Measurements from ENCODE around the gene SAE1. TPM values are rescaled to one million over a fixed set of nuclear protein-coding genes. Genes with fewer than 3 reads are reported as not detected.

The SAE1 gene
- total RNA-seq, 1 experiment from 2014 or later, result 200 TPM

DNA sequence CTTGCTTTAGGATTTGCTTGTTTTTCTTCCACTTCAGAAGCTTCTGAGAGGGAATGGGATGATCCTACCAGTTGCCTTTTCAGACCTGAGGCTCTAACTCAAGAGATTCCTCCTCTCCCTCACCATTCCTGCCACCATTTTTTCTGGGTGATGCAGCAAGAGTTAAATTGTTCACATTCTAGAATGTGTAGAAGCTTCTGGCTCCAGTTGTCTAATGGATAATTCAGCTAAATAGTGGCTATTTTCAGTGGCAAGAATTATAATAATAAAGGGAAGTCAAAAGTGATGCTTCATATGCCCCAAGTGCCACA is 79.5 kb downstream of the SAE1 start:
- no peak for DNase-seq (ENCODE audit: low read depth)

DNA sequence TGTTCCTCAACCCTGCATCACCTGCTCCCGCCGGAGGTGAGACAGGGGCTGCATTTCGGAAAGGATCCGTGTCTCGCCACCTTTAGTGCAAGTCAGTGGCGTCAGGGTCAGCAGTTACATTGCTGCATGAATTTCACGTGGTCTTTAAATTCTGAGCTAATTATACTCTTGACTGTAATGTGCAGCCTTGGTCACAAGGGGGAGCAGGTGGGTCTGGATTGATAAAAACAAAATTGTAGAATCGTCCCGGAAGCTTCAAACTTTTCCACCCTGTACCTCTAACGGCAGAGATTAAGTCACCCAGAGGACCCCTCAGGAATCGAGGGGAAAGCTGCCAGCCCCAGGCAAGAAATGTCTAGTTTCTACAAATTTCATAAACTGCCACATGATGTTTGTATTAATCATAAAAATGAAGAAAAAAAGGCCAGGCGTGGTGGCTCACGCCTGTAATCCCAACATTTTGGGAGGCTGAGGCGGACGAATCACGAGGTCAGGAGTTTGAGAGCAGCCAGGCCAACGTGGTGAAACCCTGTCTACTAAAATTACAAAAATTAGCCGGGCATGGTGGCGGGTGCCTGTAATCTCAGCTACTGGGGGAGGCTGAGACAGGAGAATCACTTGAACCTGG is 80.2 kb downstream of the SAE1 start:
- DNase-seq (ENCODE audit: low read depth), result peak; percentile 78

DNA sequence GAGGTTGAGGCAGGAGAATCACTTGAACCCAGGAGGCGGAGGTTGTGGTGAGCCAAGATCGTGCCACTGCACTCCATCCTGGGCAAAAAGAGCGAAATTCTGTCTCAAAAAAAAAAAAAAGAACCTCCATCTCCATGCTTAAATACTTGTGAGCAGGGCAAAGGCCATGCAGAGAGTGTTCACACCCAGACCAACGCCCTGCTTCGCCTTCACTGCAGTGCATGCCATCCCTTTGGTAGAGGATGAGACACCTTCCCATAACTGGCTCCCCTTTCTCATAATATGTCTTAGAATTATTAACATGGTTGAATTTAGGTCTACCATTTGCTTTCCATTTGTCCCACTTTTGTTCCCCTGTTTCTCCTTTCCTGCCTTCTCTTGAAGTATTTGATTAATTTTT is 84.9 kb downstream of the SAE1 start:
- DNase-seq (ENCODE audit: low read depth), result no peak

DNA sequence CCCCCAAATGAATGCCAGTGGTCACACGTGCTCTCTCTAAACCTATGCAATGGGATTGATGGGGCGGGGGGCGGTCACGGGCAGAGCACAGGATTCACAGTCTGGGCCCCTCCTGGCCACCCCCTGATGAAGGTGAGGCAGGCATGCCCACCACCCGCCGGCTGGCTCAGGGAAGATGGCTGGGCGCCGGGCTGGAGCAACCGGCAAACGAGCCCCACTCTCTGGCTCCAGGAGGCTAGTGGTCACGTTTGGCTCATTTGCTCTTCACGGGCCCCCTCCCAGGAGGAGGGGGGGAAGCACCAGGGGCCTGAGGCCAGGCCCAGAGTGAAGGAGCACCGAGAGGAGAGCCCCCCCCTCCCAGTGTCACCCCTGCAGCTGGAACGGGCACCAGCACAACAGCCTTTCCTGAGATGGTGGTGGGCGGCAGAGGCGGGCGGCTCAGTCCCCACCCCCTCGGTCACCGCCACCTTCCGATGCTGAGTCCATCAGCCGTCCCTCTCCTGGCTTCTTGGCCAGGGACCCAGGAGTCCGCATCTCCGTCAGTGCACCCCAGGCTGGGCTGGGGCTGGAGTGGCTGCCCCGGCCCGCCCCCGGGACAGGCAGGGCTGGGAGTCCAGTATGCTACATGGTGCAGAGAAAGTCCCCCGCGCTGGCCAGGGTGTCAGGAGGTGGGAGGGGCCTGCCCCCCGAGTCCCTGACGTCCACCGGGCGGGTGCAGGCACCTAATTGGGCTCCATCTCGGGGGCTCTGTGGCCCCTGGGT is 90.6 kb downstream of the SAE1 start:
- DNase-seq (ENCODE audit: low read depth), result no peak

DNA sequence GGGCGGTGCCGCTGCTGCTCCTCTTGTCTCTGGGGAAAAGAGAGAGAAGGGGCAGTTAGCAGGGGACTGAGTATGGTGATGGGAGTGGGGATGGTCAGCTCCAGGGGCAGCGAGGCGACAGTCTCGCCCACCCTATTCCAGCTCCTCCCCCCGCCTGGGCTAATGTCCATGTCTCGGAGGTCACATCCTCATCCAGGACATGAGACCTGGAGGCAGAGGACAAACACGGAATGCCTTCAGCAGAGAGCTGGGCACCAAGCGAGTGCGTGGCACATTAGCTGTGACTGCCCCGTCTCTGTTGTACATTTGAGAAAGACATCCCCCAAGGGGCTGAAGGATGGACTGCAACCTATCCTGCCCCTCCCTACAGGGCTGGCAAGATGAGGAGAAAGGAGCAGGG is 91.3 kb downstream of the SAE1 start:
- DNase-seq (ENCODE audit: low read depth), result no peak

DNA sequence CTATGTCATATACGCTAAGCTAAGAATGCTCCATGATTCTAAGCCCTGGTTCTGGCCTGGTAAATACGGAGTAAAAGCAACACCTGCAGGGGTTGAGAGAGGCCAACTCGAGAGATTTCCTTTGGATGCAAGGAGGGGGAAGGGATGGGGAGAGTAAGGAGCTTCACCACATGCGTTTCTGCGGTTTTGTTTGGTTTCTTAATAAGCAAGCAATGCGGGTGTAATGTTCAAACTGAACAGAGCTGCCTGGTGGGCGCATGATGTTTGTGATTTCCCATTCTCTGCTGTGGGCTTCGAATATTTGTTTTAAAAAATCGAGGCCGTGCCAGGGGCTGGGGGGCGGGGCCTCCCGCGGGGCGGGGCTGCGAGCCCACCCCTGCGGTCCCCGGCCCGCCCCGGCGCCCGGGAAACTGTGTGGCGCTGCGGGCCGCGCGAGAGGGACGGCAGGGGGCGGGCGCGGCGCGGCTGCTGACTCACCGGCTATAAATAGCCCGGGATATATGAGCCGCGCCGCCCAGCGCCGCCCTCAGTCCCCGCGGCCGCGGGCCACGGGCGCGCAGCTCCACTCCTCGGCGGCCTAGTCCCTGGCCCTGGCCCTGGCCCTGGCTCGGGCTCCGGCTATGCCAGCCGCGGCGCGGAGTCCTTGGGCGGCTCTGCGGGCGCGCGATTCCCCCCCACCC is 95.3 kb downstream of the SAE1 start:
- peak; percentile 76 for DNase-seq (ENCODE audit: low read depth)

DNA sequence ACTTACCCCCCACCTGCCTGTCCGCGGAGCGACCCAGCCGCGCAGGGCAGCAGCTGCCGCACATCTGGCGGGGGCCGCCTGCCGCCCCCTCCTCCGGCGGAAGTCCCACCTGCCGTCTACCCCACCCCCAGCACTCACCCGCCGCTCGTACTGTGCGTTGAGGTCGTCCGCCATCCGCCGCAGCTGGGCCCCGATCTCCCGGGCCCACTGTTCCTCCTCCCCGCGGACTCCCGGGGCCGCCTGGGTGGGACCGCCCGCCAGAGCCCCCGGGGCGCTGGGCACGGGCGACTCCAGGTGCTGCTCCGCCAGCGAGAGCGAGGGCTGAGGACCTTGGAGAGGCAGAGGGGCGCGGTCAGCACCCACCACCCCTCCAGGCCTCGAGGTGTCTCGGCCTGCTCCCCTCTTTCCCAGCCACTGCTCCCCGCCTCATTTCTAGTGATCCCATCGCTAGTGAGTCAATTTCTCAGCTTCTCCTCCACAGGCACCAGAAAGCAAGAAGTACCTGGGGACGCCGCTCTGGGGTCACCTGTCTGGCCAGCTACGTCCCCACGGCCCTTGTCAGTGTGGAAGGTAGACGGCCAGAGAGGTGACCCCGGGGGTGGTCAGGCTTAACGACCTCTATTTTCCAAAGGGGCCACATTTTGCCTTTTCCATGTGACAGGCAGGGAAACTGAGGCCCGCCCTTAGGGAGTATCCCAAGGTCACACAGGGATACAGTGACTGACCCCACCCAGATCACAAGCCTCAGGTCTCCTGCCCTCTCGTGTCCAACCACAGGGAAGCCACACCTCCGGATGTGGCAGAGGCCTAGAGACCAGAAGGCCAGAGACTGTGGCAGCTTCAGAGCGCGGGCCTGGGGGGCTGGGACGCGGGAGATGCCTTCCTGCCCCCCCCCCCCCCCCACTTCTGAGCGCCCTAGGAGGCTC is 96.1 kb downstream of the SAE1 start:
- peak; percentile 84 for DNase-seq (ENCODE audit: low read depth)

DNA sequence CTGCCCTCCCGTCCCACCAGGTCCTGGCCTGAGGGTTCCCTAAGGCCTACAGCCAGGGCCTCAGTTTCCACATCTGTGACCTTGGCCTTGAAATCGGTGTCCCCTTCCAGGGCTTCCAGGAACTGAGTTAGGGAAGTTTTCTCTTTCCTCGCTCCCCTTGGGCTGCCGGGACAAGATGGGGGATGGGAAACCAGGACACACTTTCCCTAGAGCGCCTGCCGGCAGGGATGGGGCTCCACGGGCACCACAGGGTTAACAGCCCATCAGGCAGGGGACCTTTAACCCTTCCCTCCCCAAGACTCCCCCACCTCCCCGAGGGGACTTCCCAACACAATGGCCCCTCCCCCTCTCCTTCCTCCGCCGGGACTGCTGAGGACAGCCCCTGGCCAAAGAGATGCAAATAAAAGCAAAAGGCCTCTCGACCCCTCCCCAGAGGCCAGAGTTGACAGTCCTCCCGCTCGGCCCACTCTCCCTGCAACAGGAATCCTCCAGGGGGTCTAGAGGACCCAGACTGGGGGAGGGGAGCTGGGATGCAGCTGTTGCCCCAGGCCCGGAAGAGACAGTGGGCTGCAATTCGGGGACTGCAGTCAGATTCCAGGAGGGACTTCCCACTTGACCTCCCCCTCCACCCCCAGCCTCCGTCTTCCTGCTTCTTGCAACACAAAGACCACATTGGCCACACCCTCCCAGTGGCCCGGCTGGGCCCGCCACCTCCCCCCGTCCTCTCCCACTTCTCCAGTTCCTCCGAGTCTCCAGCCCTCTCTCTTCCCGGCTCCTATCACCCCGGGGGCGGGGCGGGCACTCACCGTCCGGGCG is 96.9 kb downstream of the SAE1 start:
- DNase-seq (ENCODE audit: low read depth), result peak; percentile 95

DNA sequence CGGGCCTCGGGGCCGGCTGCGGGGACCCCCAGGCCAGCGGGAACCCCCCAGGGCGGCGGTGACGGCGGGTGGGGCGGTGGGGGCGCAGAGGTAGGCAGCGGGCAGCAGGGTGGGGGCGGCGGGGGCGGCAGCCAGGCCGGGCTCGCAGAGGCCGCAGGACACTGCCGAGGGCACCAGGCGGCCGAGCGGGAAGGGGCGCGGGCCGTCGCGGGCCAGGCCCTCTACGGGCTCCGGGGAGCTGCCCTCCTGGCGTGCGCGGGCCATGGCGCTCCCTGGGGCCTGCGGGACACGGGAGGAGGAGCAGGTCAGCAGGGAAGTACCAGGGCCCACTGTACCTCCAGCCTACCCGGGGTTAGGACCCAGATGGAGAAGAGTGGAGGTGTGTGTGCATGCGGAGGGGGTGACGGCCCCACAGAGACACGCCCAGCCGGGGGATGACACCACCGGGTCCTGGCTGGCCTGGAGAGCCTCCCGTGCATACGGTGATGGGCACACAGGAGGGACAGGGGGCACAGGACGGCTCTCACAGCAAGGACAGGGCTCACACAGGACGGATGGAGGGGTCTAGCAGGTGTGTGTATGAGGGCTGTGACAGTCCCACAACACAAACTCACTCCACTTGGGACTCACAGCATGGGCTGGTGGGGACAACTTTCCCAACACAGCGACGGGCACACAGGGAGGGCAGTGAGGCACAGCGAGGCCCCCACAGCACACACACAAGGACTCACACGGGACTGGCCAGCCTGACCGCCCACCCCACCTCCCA is 97.7 kb downstream of the SAE1 start:
- DNase-seq (ENCODE audit: low read depth), result peak; percentile 71

DNA sequence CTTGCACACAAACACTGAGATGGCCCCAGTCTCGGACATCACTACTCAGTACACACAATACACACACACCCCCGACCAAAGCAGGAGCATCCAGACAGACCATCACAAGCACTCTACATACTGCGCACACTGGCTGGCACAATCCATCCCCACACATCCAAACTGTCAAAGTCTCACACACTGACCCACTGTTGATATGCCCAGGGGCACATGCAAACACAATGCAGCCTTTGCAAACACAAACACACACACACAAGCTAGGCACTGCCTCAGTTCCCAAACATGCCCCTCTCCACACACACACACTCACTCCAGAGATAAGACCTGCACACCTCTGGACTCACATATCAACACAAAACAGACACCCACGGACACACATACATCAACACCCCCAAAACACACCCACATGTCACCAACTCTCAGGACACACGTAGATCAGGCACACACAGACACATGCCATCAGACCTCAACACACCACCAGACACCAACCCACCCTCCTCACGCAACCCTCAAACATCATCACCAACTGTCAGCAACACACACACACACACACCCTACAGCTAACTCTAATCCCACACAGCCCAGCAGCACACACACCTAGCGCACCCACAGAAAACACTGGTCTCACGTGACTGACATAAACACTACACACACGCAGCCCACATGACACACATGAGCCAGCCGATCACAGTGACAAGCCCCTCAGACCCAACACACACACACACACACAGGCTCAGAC is 98.5 kb downstream of the SAE1 start:
- DNase-seq (ENCODE audit: low read depth), result peak; percentile 50

DNA sequence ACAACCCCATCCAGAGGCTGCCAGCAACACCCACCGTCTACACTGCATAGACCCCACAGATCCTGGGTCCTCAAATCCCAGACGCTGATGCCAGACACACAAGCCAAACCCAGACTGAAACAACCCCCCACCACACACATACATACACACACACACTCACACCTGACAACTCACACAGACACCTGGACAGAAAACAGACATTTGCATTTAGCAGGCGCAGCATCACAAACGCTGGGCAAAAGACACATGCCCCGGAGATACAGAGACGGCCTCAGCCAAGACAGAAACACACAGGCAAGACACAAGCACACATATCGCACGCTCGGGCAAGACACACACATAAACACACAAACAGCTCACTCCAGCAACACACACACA is 99.0 kb downstream of the SAE1 start:
- DNase-seq (ENCODE audit: low read depth), result peak; percentile 43

DNA sequence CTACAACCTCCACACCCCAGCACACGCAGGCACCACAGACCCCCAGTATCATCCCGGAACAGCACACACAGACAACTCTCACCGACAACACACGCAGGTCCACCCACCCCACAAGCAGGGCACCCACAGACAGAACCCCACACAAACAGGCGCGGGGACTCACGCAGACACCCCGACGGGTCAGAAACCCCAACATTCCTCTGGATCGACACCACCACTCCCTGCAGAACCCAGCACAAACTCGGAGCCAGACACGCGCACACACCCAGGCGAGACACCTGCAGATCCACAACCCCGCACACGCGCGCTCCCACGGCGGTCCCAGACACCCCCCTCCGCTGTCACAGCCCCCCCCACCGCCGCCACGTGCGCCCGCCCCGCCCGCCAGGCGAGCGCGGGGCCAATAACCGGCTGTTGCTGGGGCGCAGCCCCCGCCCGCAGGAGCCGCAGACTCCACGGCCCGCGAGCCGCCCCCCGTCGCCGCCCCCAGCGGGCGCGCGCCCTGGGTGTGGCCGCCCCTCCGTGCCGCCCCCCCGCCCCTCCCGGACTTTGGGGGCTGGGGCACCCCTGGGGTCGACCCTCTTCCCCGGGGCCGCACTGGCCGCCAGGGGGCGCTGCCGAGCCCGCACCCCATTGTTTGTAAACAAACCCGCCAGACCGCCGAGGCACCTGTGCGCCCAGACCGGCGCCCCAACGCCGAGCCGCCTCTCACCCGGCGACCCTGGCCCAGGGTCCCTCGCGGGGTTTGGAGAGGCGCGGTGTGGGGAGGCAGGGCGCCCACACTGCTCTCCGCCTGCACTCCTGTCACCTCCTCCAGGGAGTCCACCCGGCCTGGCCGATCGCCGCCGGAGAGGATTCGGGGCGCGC is 99.7 kb downstream of the SAE1 start:
- DNase-seq (ENCODE audit: low read depth), result peak; percentile 64

DNA sequence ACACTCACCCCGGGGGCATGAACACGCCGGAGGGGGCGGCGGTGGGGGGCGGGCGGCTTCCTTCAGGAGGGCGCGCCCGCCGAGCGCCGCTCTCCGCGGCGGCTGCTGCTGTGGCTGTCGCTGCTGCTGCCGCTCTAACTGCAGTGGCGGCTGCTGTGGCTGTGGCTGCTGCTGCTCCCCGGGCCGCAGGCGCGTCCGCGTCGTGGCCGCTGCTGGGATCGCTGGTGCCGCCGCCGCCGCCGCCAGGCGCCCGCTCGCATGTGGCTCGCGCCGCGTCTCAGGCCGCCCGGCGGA is 100.2 kb downstream of the SAE1 start, which contains the start of gene BBC3:
TSS of gene BBC3 (minus strand) at position 279 of the 294 bp plus-strand sequence. CDS start 2,768 bp downstream, outside the sequence.
- DNase-seq (ENCODE audit: low read depth), result no peak

DNA sequence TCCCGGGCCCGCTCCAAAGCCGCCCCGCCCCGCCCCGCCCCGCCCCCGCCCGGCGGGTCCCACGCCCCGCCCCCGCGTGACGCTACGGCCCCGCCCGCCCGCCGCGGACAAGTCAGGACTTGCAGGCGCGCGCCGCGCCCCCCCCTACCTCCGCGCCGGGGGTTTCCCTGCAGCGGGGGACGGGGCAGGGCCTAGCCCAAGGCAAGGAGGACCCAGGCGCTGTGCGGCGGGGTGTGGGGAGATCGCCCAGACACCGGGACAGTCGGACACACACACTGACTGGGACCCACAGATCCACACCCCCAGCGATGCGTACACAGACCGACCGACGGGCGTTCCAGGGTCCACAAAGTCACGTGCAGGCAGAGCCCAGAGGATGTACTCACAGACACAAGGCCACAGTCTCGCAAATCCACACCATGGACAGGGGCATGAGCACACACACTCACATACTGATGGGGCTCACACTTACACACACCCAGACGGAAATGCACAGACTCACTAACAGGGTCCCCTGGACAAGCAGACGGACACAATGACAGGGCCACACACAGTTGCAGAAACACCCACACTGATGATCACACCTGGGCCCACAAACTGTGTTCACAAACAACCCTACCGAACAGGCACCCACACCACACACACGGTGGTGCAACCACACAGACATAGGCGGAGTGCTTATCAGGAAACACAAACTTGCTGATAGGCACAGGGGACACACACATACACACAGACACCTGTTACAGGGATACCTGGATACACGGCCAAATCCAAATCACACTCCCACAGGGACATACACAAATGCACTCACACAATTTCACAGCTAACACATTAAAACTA is 100.8 kb downstream of the SAE1 start:
- peak; percentile 82 for DNase-seq (ENCODE audit: low read depth)

DNA sequence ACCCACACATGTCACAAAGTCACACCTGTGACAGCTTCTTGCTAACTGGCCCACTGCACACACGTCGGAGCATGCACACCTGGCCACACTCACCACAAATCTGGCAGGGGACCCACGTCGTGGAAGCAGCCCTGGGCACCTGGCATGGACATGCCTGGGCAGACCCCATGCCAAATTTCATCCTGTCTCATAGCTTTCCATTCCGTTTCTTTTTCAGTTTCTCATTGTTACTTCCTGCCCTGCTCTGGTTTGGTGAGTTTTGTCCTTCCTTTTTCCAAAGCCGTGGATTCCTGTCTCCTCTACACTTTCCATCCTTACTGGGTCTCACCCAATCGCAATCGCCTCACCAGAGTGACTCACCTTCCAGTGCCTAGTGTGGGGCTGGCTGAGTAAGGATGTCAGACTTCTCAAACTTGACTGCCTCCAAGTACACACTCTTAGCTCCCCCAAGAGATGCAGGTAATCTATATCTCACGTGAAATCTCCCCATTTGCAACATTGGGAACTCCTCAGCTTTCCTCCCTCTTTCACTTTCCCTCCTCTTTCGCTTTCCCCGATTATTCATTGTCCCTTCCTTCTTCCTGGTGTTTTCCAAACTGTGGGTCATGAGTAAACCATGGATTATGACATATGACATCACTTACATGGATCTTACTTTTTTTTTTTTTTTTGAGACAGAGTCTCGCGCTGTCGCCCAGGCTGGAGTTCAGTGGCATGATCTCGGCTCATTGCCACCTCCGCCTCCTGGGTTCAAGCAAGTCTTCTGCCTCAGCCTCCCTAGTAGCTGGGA is 102.0 kb downstream of the SAE1 start:
- peak; percentile 91 for DNase-seq (ENCODE audit: low read depth)

DNA sequence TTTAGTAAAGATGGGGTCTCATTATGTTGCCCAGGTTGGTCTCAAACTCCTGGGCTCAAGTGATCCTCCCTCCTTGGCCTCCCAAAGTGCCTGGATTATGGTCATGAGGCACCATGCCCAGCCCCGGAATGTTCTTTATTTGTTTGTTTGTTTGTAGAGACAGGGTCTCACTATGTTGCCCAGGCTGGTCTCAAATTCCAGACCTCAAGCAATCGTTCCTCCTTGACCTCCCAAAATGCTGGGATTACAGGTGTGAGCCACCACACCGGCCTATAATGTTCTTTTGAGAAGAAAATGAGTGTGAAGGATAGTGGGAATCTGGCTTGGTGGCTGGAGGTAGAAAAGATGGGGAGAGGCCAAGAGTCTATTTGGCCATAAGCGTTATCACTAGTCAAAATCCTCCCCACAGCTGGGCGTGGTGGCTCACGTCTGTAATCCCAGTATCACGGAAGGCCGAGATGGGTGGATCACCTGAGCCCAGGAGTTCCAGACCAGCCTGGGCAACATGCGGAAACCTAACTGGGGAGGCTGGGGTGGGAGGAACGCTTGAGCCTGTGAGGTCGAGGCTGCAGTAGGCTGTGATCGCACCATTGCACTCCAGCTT is 105.5 kb downstream of the SAE1 start:
- DNase-seq (ENCODE audit: low read depth), result no peak

Measured in HT1080 (cell line).